ENCODE results near the gene TRMT2A. TPM values are rescaled to one million over a fixed set of nuclear protein-coding genes. Genes with fewer than 3 reads are reported as not detected.

The TRMT2A gene
- polyA plus RNA-seq, 1 of the 3 experiments (the other 2 are of a cell fraction): 54.6 TPM

DNA sequence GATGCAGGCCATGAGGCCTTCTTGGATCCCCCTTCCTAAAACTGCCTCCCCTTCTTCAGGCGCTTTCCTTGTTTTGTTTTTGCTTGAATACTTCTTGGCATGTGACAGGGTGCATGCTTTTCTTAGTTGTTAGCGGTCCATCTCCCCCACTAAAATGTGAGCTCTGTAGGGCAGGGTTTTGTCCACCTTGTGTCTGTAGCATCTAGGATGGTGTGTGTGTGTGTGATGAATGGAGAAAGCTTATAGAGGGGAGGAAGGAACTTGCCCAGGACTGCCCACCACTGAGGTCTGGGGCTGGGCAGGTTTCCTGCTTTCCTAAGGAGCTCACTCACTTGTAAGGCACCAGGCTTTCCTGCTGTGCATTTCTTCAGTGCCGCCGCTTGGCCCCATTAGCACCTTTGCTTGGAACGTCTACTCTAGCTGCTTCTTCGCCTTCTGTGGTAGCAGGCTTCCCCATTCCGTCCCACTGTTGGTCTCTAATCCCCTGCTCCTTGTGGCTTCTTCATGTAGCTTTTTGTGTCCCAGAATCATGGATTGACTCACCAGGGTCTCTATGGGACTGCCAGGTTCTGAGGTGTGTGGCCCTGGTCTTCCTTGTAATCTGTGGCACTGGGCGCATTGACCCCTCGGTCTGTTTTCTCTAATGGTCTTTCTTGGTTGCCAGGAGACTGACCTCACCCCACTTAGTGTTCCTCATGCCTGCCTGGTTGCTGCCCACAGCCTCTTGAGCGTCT lies 33.7 kb downstream of the TRMT2A start:
- Histone ChIP-seq H3K4me1 (ENCODE audit: control insufficient read depth in 1 of 2, insufficient read depth in 2 of 2, low read depth in 1 of 2, low read length in 1 of 2) (peaks cover 7 to 27% of the 10 kb centered on the region in 2 experiments; a peak in 1 of 4 replicates), H3K4me2 (peak overlapping the region; percentile 83; the same call in 1 of the 2 replicates), H3K36me3 (replicated peaks in 1 of 2; ENCODE audit: control insufficient read depth in 1 of 2, insufficient read depth in 2 of 2, low read length in 1 of 2) (peaks cover 30 to 36% of the 10 kb centered on the region in 2 experiments), H3K27me3 (ENCODE audit: insufficient read depth) (no peaks in the 10 kb centered on the region), H2AFZ (ENCODE audit: low read depth) (no peak overlapping the region), H3K79me2 (ENCODE audit: insufficient read depth) (peaks cover 80% of the 10 kb centered on the region), H3K9ac (no peak overlapping the region), H3K4me3 (ENCODE audit: low read depth in 2 of 2, low read length in 1 of 2) (no peak overlapping the region), H3K9me3 (no peaks in the 10 kb centered on the region), H3F3A (replicated peaks; ENCODE audit: insufficient read depth) (peaks cover 6% of the 10 kb centered on the region), H3K27ac (ENCODE audit: low read depth in 2 of 2, low read length in 1 of 2) (no peak overlapping the region), H3K9me2 (no peaks in the 10 kb centered on the region), H4K20me1 (ENCODE audit: insufficient read depth) (peaks cover 60% of the 10 kb centered on the region)
- TF ChIP-seq GATA2 (CRISPR knock-in tag; IDR thresholded peaks at IDR 0.05) (no peak), EP300 (IDR thresholded peaks at IDR 0.05; ENCODE audit: borderline replicate concordance in 1 of 2, low read depth in 1 of 2, low read length in 1 of 2) (no peak), TEAD4 (IDR thresholded peaks at IDR 0.05; ENCODE audit: borderline replicate concordance, insufficient read depth) (no peak), GABPA (IDR thresholded peaks at IDR 0.05; ENCODE audit: low read depth) (no peak), FOXJ3 (CRISPR knock-in tag; IDR thresholded peaks at IDR 0.05) (no peak), RXRA (IDR thresholded peaks at IDR 0.05; ENCODE audit: borderline replicate concordance, low read depth) (no peak), JUND (IDR thresholded peaks at IDR 0.05) (no peak), YY1 (IDR thresholded peaks at IDR 0.05; ENCODE audit: low read depth) (no peak), CHD2 (IDR thresholded peaks at IDR 0.05; ENCODE audit: low read length, partially characterized antibody) (no peak), SMC3 (IDR thresholded peaks at IDR 0.05; ENCODE audit: low read depth, low read length) (no peak), TAF1 (IDR thresholded peaks at IDR 0.05; ENCODE audit: borderline replicate concordance, low read depth, low read length) (no peak), NFIC (IDR thresholded peaks at IDR 0.05; ENCODE audit: borderline replicate concordance) (no peak), RFX5 (IDR thresholded peaks at IDR 0.05; ENCODE audit: low read length) (no peak)
- TF ChIP-seq, protein P1, sequence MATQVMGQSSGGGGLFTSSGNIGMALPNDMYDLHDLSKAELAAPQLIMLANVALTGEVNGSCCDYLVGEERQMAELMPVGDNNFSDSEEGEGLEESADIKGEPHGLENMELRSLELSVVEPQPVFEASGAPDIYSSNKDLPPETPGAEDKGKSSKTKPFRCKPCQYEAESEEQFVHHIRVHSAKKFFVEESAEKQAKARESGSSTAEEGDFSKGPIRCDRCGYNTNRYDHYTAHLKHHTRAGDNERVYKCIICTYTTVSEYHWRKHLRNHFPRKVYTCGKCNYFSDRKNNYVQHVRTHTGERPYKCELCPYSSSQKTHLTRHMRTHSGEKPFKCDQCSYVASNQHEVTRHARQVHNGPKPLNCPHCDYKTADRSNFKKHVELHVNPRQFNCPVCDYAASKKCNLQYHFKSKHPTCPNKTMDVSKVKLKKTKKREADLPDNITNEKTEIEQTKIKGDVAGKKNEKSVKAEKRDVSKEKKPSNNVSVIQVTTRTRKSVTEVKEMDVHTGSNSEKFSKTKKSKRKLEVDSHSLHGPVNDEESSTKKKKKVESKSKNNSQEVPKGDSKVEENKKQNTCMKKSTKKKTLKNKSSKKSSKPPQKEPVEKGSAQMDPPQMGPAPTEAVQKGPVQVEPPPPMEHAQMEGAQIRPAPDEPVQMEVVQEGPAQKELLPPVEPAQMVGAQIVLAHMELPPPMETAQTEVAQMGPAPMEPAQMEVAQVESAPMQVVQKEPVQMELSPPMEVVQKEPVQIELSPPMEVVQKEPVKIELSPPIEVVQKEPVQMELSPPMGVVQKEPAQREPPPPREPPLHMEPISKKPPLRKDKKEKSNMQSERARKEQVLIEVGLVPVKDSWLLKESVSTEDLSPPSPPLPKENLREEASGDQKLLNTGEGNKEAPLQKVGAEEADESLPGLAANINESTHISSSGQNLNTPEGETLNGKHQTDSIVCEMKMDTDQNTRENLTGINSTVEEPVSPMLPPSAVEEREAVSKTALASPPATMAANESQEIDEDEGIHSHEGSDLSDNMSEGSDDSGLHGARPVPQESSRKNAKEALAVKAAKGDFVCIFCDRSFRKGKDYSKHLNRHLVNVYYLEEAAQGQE (IDR thresholded peaks at IDR 0.05; ENCODE audit: low read depth, low read length): no peak
- TF ChIP-seq, protein P2, sequence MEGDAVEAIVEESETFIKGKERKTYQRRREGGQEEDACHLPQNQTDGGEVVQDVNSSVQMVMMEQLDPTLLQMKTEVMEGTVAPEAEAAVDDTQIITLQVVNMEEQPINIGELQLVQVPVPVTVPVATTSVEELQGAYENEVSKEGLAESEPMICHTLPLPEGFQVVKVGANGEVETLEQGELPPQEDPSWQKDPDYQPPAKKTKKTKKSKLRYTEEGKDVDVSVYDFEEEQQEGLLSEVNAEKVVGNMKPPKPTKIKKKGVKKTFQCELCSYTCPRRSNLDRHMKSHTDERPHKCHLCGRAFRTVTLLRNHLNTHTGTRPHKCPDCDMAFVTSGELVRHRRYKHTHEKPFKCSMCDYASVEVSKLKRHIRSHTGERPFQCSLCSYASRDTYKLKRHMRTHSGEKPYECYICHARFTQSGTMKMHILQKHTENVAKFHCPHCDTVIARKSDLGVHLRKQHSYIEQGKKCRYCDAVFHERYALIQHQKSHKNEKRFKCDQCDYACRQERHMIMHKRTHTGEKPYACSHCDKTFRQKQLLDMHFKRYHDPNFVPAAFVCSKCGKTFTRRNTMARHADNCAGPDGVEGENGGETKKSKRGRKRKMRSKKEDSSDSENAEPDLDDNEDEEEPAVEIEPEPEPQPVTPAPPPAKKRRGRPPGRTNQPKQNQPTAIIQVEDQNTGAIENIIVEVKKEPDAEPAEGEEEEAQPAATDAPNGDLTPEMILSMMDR (IDR thresholded peaks at IDR 0.05): no peak
- TF ChIP-seq, protein P3, sequence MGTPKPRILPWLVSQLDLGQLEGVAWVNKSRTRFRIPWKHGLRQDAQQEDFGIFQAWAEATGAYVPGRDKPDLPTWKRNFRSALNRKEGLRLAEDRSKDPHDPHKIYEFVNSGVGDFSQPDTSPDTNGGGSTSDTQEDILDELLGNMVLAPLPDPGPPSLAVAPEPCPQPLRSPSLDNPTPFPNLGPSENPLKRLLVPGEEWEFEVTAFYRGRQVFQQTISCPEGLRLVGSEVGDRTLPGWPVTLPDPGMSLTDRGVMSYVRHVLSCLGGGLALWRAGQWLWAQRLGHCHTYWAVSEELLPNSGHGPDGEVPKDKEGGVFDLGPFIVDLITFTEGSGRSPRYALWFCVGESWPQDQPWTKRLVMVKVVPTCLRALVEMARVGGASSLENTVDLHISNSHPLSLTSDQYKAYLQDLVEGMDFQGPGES (IDR thresholded peaks at IDR 0.05; ENCODE audit: low read depth, low read length): no peak
- CTCF ChIA-PET: interaction anchor here (0.6 to 1.8 kb wide), 5 partner anchors 23 to 114 kb away, joined by 3 to 6 read pairs (median 3); partner anchors contain the start of gene TRMT2A
- no peak for DNase-seq
- POLR2A ChIA-PET: no interaction called here
- 94% methylated on average over 10 of the region's 10 CpGs for WGBS (ENCODE audit: low lambda C conversion rate)

Data from SK-N-SH (cell line).